RCC 7860 (cell line): Measurements from ENCODE around the gene MYEOV.

Experiments
- DNase-seq: peaks from one replicate; pipeline ENCODE4 v3.0.0-alpha.2; 2015; ENCODE audit warnings: low spot score
- FAIRE-seq: peaks from 2 replicates; lab custom pipeline; 2012; peaks lifted over from hg19 to GRCh38; lab: Jason Lieb, UNC

The MYEOV gene

DNA sequence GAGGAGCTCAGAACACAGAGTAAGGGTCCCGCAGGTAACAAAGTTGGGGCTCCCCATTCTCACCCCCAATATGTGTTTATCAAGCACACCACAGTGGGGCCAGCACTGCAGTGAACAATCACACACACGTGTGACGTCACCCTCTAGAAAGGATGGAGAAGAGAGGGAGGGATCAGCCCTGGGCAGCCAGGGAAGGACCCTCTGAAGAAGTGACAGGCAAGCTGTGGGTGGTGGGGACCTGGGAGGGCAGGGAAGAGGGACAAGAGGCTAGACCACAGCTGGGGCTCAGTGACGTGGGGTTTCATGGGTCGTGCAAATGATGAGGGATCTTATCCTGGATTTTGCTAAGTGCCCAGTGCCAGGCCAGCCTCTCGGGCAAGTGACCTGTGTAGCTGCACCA lies 28.7 kb upstream of the MYEOV start:
- DNase-seq (no peak), FAIRE-seq (no peak)

DNA sequence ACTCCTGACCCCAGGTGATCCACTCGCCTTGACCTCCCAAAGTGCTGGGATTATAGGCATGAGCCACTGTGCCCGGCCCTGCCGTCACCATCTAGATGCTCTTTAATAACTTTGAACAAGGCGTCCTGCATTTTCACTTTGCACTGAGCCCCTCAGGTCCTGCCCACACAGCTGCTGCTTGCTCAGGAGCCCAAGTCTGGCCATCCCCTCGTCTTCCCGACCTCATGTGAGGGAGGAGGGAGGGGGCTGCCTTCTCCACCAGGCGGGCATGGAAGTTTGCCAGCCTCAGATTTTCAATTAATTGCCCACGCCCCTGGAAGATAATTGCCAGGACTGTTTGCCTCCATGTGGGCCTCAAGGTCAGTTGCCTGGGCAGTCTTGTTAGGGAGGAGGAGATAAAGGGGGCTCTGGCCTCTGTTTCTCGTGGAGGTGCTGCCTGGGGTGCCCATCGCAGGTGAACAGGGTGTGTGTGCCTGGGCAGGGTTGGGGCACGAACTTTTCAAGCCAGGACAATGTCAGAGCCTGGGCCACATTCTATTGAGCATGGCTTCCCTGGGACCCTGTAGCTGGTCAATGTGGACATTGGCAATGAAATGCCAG lies 27.9 kb upstream of the MYEOV start:
- FAIRE-seq (no peak), DNase-seq (no peak)

GRCh38 chr11:69267395-69267805 lies 26.6 kb upstream of the MYEOV start:
- FAIRE-seq = no peak
- no peak for DNase-seq

- DNase-seq (no peak), FAIRE-seq (no peak)
Observed at GRCh38 chr11:69268911-69269310, 25.0 kb upstream of the MYEOV start.

GRCh38 chr11:69269388-69269787 lies 24.6 kb upstream of the MYEOV start:
- no peak for FAIRE-seq
- no peak for DNase-seq

DNA sequence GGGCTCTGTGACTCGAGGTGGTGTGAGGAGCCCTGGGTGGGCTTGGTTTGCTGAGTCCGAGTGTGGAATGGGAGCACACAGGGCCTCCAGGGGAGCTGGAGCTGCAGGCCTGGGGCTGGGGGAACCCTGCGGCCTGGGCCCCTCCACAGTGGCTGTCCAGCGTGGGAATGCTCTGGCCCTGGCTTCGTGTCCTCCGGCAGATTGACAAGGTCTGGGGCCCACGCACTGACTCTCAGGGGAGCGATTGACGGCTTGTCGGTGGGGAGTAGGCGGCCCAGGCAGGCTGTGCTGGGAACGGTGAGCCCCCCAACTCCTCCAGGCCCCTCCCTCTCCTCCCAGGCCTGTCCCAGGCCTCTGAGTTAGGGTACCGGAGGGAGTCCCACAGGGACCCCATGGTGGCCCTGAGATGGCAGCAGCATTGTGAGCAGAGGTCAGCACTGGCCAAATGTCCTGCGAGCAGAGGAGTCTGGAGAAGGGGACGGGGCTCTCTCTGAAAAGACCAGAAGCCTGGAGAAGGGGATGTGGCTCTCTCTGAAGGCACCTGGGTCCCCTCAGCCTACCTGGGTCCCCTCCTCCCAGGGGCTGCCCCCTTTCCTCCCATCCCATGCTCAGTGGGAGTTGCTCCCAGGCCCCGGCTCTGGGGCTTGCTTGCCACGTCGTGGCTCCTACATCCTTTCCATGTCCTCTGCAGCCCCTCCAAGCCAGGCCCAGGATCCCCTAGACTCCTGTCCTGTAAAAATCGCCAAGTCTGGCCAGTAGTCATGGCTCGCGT lies 23.8 kb upstream of the MYEOV start:
- DNase-seq = no peak
- FAIRE-seq = no peak

DNA sequence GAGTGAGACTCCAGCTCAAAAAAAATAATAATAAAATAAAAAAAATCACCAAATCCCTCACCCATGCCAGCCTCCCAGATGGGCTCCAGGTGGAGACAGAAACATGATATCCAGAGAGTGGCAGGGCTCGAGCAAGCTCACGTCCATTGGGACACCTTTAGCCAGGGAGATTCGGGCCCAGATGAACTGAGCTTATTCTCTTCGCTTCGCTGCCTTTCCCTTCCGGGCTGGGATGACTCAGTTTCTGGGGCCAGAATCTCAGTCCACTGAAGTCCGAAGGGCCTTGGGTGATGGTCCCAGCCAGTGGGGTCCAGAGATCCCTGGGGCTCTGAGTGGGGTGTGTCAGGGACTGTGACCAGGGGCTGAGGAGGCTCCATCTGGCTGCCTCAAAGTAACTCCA lies 23.0 kb upstream of the MYEOV start:
- peak; percentile 56 for DNase-seq
- FAIRE-seq = peak; percentile 23

DNA sequence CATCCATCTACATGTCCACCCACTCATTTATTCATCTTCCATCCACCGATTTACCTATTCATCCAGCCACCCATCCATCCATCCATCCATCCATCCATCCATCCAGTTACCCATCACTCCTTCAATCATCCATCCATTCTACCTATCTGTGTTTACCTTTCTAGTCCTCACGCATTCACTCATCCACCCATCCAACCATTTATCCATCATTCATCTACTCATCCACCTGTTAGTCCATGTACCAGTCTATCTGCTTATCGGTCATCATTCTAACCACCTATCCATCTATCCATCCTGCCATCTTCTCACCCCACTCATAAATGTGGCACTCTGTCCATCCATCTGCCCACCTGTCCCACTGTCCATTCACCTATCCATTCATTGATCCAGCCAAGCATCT lies 21.9 kb upstream of the MYEOV start:
- DNase-seq = no peak
- no peak for FAIRE-seq

GRCh38 chr11:69272831-69273485 lies 21.0 kb upstream of the MYEOV start:
- FAIRE-seq (no peak), DNase-seq (no peak)

DNA sequence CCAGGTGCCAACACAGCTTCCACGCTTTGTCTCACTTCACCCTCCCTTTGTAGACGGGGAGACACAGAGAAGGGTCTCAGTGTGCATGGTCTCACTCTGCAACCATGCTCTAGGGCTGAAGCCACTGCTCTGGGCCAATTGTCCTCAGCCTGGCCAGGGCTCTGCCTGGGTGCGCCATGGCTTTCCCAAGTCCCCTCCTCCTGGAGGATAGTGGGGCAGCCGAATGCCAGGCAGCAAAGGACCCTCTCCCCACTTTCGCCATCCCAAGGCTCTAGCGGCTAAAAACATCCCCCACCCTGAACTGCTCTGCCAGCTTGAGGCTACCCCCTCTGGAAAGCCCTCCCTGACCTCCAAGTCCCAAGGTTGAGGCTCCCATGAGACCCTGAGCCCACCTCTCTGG lies 20.4 kb upstream of the MYEOV start:
- DNase-seq (no peak), FAIRE-seq (no peak)

DNA sequence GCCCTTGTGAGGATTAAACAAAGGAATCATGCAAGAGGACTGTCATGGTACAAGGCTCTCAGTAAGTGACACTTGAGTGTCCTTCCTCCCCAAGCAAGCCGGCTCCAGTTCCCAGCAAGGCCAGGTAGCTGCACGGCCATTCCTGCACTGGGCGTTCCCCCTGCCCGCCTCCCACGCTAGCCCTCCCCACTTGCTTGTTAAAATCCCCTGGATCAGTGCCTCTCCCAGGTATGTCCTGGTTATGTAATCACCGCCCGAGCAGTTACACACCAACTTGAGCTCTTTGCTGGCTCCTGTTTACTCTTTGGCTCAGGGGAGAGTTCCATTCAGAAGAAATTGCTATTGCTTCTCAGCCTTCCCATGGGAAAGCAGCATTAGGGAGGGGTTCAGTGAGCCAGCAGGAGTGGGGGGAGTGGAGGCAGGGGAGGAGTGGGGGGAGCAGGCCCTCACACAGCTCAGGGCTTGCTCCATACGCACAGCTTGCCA lies 19.4 kb upstream of the MYEOV start:
- DNase-seq (no peak), FAIRE-seq (no peak)

DNA sequence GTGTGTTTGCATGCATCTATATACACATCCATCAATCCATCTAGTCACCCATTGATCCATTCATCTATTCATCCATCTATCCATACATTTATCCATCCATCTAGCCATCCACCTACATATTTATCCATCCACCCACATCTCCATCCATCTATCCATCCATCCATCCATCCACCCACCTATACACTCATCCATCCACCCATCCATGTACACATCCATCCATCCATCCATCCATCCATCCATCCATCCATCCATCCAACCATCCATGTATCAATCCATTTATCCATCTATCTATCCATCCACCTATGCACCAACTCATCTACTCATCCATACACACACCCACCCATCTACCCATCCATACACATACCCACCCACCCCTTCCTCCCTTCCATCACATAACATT lies 18.8 kb upstream of the MYEOV start:
- DNase-seq = no peak
- FAIRE-seq = no peak

GRCh38 chr11:69276165-69276564 lies 17.8 kb upstream of the MYEOV start:
- FAIRE-seq (no peak), DNase-seq (no peak)

- FAIRE-seq (no peak), DNase-seq (no peak)
Observed at GRCh38 chr11:69277074-69277809, 16.7 kb upstream of the MYEOV start.

DNA sequence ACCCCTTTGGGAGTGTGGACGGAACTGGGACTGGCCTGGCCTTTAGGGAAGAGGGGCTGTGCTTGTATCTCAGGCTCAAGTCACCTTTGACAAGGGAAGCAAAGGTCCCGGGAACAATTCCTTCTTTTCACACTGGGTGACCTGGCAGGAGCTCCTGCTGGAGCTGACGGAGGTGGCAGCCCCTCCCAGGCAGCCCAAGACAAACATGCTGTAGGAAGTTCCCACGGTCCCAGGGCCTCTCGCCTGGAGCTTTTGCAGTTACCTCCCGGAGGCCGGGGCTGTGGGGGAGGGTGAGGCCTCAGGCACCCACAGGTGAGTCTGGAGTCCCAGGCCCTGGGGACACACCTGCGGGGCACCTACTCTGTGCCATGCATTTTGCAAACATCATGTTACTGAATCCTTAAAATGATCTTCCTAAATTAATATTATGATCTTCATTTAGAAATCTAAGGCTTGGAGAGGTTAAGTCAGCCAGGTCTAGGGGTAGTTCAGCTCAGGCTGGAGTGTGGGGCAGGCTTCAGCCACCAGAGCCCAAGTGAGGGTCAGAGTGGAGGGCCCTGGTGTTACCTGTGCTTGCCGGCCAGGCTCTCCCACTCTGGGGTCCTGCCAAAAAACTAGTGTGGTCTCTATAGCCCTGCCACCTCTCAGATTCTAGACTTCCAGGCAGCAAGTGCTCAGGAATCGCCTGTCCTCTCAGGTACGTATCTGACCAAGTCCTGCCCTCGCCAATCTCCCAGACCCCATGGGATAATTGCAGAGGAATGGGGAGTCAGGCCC lies 15.7 kb upstream of the MYEOV start:
- DNase-seq = no peak
- FAIRE-seq = no peak

DNA sequence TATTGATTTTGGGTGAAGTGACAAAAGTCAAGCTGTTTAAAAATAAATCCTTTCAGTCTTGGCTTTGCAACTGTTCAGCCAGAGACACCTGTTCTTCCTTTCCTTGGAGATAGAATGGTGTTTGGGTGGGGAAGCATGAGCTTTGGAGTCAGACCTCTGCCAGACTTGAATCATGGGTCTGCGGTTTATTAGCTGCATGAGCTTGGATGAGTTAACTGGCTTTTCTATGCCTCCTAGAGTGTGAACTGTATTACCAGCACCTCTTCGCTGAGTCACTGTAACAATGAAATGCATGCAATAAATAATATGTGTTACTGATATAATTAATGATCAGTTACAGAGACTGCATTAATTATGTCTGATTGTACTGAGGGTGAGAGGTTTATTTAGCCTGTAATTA lies 13.5 kb upstream of the MYEOV start:
- DNase-seq (peak; percentile 89), FAIRE-seq (no peak)

DNA sequence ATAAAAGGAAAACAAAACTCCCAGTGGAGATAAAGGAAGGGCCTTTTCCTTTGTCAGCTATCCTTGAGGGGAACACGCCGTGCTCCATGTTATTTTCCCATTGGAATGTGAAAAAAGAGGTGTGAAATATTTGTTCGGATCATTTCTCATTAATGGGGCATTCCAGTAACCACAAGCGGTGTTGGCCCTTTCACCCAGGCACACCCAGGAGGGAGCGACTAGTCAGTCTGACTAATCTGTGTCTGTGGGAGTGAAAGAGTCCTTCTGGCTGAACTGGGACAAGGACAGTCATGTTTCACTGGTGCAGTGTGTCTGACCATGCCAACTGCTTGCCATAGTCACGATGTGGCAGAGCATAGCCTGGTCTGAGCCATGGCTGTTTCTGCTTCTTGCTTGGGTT lies 13.0 kb upstream of the MYEOV start:
- DNase-seq = peak; percentile 95
- FAIRE-seq = peak; percentile 95

GRCh38 chr11:69283446-69283845 lies 10.5 kb upstream of the MYEOV start:
- no peak for FAIRE-seq

DNA sequence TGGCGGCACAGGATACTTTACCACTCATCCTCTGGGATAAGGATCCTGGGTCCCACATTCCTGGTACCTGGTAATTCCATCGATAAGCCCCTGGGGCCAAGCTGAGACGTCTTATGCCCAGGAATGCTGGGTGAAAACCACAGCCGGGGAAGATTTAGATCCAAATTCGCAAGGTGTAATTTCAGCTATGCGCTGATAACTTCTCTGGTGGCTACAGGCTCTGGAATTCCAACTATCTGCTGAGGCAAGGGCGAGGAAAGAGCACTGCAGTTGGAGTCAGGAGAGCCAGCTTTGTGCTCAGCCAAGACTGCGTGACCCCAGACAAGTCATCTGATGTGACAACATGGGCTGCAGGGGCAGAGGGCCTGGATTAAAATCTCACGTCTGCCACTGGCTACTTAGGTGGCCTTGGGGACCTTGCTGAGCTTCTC lies 9.9 kb upstream of the MYEOV start:
- FAIRE-seq = no peak
- DNase-seq = no peak

More at GRCh38 chr11:69283446-69283845, 10.5 kb upstream of the MYEOV start:
- no peak for DNase-seq

DNA sequence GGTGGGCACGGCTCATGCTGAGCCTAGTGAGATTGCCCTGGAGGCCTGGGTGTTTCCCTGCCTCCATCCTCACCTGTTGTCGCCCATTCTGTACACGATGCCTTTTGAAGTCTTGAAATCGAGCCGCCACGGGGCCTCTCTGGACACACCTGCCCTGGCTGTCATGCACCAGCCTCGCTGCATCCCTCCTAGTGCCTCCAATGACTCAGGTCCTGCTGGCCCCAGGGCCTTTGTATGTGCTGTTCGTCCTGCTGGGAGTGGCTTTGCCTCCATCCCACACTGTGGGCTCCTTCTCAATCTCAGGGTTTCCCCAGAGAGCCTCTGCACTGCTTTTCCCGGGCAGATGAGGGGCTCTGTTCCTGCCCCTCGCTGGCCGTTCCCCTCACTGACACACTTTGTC lies 8.9 kb upstream of the MYEOV start:
- no peak for FAIRE-seq
- no peak for DNase-seq

- FAIRE-seq (no peak), DNase-seq (no peak)
Observed at GRCh38 chr11:69285766-69286165, 8.2 kb upstream of the MYEOV start.
